ENCODE data around the gene STOML2.

Gene STOML2

GRCh38 chr9:35054871-35055644 lies 47.9 kb downstream of the STOML2 start:
- Histone ChIP-seq H4K5ac (ENCODE audit: low read length) (no peak overlapping the region), H3K27ac (ENCODE audit: low read depth, low read length) (no peak overlapping the region), H4K8ac (ENCODE audit: low read depth, low read length) (no peak overlapping the region), H3K18ac (ENCODE audit: low read length) (no peak overlapping the region), H3K4ac (ENCODE audit: low read depth, low read length) (no peak overlapping the region), H2BK120ac (ENCODE audit: low read depth, low read length) (no peak overlapping the region), H2AK5ac (ENCODE audit: low read length) (no peak overlapping the region), H3K56ac (ENCODE audit: low read length) (no peak overlapping the region), H2BK15ac (replicated peaks; ENCODE audit: low read depth) (no peak overlapping the region), H3K9ac (ENCODE audit: low read length) (no peak overlapping the region), H3K27me3 (ENCODE audit: insufficient read depth, low read length, poor library complexity) (no peaks in the 10 kb centered on the region), H3K79me2 (ENCODE audit: control insufficient read depth, insufficient read depth, low read length) (no peaks in the 10 kb centered on the region), H3K23ac (ENCODE audit: low read length) (no peak overlapping the region), H3K36me3 (ENCODE audit: control insufficient read depth, insufficient read depth, low read length) (peaks cover 26% of the 10 kb centered on the region), H3K4me1 (ENCODE audit: control insufficient read depth, low read depth, low read length) (no peaks in the 10 kb centered on the region), H3K4me3 (ENCODE audit: low read length) (no peak overlapping the region), H2BK5ac (ENCODE audit: low read length) (no peak overlapping the region), H3K4me2 (ENCODE audit: low read length) (no peak overlapping the region), H3K79me1 (ENCODE audit: low read length) (peaks cover 6% of the 10 kb centered on the region)
- no peak for DNase-seq
- whole genome bisulfite sequencing (ENCODE audit: extremely low coverage, insufficient coverage, low lambda C conversion rate) = no CpG with 5 or more reads among the region's 14 CpGs

- Histone ChIP-seq H3K79me1 (ENCODE audit: low read length) (peaks cover 6% of the 10 kb centered on the region), H3K56ac (ENCODE audit: low read length) (no peak overlapping the region), H3K23ac (ENCODE audit: low read length) (no peak overlapping the region), H2BK120ac (ENCODE audit: low read depth, low read length) (no peak overlapping the region), H3K4ac (ENCODE audit: low read depth, low read length) (no peak overlapping the region), H4K8ac (ENCODE audit: low read depth, low read length) (no peak overlapping the region), H3K27me3 (ENCODE audit: insufficient read depth, low read length, poor library complexity) (no peaks in the 10 kb centered on the region), H3K4me1 (ENCODE audit: control insufficient read depth, low read depth, low read length) (no peaks in the 10 kb centered on the region), H3K27ac (ENCODE audit: low read depth, low read length) (no peak overlapping the region), H2BK15ac (replicated peaks; ENCODE audit: low read depth) (no peak overlapping the region), H3K36me3 (ENCODE audit: control insufficient read depth, insufficient read depth, low read length) (peaks cover 24% of the 10 kb centered on the region), H4K5ac (ENCODE audit: low read length) (no peak overlapping the region), H3K4me2 (ENCODE audit: low read length) (no peak overlapping the region), H2BK5ac (ENCODE audit: low read length) (no peak overlapping the region), H3K9ac (ENCODE audit: low read length) (no peak overlapping the region), H3K18ac (ENCODE audit: low read length) (no peak overlapping the region), H2AK5ac (ENCODE audit: low read length) (no peak overlapping the region), H3K4me3 (ENCODE audit: low read length) (no peak overlapping the region), H3K79me2 (ENCODE audit: control insufficient read depth, insufficient read depth, low read length) (no peaks in the 10 kb centered on the region)
- DNase-seq = no peak
- WGBS (ENCODE audit: extremely low coverage, insufficient coverage, low lambda C conversion rate) = no CpG with 5 or more reads among the region's 5 CpGs
Measured at GRCh38 chr9:35054185-35054835, 48.6 kb downstream of the STOML2 start.

GRCh38 chr9:35051069-35051967 lies 51.6 kb downstream of the STOML2 start:
- H3K27ac ChIP-seq (ENCODE audit: low read depth, low read length) = no peak overlapping the region
- H3K23ac ChIP-seq (ENCODE audit: low read length) = no peak overlapping the region
- H3K4me1 ChIP-seq (ENCODE audit: control insufficient read depth, low read depth, low read length) = no peaks in the 10 kb centered on the region
- H4K8ac ChIP-seq (ENCODE audit: low read depth, low read length) = no peak overlapping the region
- no peaks in the 10 kb centered on the region for H3K27me3 ChIP-seq (ENCODE audit: insufficient read depth, low read length, poor library complexity)
- H2BK120ac ChIP-seq (ENCODE audit: low read depth, low read length) = no peak overlapping the region
- H3K18ac ChIP-seq (ENCODE audit: low read length) = no peak overlapping the region
- peak overlapping the region; percentile 62 for H3K56ac ChIP-seq (ENCODE audit: low read length)
- H3K36me3 ChIP-seq (ENCODE audit: control insufficient read depth, insufficient read depth, low read length) = peaks cover 3% of the 10 kb centered on the region
- no peak overlapping the region for H3K4me2 ChIP-seq (ENCODE audit: low read length)
- DNase-seq = peak; percentile 80
- peak overlapping the region; percentile 27 for H3K9ac ChIP-seq (ENCODE audit: low read length)
- no peak overlapping the region for H2BK5ac ChIP-seq (ENCODE audit: low read length)
- no CpG with 5 or more reads among the region's 7 CpGs for WGBS (ENCODE audit: extremely low coverage, insufficient coverage, low lambda C conversion rate)
- no peak overlapping the region for H2BK15ac ChIP-seq (replicated peaks; ENCODE audit: low read depth)
- H2AK5ac ChIP-seq (ENCODE audit: low read length) = no peak overlapping the region
- H4K5ac ChIP-seq (ENCODE audit: low read length) = no peak overlapping the region
- no peak overlapping the region for H3K4me3 ChIP-seq (ENCODE audit: low read length)
- H3K79me2 ChIP-seq (ENCODE audit: control insufficient read depth, insufficient read depth, low read length) = no peaks in the 10 kb centered on the region
- no peak overlapping the region for H3K4ac ChIP-seq (ENCODE audit: low read depth, low read length)
- H3K79me1 ChIP-seq (ENCODE audit: low read length) = peaks cover 2% of the 10 kb centered on the region
